Measurements from ENCODE around the gene BTBD18. TPM values are rescaled to one million over a fixed set of nuclear protein-coding genes. Genes with fewer than 3 reads are reported as not detected.

Gene BTBD18, protein sequence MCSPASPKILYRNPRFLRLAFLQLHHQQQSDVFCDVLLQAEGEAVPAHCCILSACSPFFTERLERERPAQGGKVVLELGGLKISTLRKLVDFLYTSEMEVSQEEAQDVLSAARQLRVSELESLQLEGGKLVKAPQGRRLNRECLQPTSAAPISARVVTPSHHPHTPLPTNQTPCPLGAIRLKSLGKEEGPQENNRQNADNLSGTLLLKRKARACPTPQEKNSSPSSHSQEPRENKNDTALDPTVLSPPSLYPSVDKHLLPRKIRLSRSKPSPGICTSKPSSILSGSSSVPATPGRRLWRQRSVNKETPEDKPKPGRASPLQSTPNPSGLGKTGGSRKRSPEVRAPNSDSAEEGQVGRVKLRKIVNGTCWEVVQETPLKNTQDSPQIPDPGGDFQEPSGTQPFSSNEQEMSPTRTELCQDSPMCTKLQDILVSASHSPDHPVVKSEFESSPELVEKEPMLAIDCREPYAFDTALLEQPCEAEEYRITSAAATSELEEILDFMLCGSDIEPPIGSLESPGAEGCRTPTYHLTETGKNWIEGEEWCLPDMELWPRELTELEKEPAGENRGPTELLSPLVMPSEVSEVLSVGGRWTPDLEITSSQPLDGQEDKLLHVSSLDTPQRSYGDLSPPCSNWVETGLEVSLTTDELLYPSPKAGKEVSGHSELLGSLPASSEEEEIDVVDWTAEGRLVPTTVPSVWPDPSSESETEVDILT
- total RNA-seq, result not detected in 2 replicates

DNA sequence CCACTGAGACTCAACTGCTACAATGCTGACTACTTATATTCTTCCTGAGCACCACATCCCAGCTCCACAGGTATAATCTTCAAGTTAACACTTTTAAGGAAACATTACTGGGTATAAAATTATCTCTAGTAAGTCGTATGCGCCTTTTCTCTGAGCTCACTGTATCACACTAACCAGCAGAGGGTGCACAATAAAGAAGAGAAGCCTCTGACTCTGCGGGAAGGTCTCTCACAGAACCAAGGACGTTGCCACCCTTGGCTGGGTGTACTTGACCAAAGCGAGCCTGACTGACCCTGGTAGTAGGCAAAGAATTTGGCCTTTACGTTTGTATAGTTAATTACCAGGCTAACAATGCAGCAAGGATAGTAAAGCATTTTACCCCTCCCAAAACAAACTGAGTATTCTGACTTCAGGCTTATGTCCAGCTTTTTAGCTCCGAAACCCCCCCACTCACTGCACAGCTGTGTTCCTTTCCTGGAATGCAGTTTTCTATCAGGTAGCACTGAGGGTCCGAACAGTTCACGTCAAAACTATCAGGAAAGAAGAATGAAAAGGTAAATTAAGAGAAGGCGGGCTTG, at the start of gene BTBD18:
Gene BTBD18 (minus strand): TSS at position 144 of the 578 bp plus-strand sequence. CDS start 631 bp downstream, outside the sequence.

DNA sequence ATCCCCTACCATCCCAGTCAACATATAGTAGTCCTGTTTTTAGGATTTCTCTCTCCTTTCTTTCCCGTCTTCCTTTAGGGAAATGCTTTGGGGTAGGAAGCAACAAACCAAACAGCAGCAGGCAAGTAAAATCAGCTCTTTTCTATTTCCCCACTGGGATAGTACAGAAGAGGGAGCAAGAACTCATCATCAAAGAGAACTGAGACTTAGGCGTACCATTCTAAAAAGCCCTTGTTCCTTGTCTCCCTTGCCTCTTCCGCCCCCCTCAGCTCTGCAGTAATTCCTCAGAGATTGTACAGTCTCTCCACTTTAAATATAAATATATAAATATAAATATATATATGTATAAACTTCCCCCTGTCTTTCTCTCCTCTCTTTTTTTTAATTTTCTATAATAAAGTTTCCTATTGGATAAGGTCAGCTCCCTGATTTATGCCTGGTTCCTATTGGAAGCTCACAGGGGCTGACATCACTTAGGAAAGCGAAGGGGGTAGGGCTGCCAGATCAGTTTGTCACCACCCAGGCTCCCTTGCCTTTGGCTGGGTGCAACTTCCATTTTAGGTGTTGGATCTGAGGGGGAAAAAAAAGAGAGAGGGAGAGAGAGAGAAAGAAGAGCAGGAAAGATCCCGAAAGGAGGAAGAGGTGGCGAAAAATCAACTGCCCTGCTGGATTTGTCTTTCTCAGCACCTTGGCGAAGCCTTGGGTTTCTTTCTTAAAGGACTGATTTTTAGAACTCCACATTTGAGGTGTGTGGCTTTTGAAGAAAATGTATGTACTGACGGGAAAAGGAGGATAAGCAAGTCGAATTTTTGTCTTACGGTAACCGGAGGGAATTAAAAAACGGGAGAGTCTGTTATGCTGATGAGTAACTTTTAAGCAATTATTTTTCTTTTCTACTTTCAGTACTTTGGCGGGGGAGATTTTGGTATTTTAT, 9.9 kb upstream of the BTBD18 start, which contains the start of gene CTNND1:
Gene CTNND1 (plus strand): TSS at position 502 of the 934 bp plus-strand sequence. CDS start 29,677 bp downstream, outside the sequence.

DNA sequence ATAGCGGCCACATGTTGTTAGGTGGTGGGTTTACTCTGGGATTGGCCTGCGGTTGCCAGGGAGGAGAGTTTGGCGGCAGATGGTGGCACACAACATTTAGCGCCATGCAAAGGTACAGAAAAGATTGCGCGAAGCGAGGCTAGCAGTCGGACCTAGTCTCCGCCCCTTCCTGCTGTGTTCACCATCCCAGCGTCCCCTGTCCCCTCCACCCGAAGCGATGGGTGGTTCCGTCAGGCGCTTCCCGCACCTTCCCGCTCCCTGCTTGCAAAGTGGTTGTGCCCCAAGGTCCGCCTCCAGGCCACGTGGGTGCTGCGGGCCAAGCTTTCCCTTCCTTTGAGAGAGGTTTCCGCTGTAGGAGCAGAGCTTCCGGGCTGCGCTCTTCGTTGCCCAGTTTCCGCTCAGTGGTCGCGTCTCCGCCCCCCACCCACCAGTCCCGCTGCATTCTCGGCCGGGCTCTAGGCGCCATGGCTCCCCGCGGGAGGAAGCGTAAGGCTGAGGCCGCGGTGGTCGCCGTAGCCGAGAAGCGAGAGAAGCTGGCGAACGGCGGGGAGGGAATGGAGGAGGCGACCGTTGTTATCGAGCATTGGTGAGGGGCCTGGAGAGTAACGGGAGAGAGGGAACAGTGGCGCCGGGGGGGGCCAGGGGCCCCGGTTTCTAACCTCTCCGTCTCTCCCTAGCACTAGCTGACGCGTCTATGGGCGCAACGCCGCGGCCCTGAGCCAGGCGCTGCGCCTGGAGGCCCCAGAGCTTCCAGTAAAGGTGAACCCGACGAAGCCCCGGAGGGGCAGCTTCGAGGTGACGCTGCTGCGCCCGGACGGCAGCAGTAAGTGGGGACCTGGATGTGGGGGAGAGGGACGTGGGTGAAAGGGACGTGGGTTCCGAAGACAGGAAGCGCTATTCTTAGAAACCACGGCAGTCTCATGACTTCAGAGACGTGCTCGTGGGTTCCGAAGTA, 10.2 kb downstream of the BTBD18 start, which contains the start of gene SELENOH:
Gene SELENOH (plus strand): TSS at position 360 of the 955 bp plus-strand sequence. CDS start 105 bp downstream, at position 465.

DNA sequence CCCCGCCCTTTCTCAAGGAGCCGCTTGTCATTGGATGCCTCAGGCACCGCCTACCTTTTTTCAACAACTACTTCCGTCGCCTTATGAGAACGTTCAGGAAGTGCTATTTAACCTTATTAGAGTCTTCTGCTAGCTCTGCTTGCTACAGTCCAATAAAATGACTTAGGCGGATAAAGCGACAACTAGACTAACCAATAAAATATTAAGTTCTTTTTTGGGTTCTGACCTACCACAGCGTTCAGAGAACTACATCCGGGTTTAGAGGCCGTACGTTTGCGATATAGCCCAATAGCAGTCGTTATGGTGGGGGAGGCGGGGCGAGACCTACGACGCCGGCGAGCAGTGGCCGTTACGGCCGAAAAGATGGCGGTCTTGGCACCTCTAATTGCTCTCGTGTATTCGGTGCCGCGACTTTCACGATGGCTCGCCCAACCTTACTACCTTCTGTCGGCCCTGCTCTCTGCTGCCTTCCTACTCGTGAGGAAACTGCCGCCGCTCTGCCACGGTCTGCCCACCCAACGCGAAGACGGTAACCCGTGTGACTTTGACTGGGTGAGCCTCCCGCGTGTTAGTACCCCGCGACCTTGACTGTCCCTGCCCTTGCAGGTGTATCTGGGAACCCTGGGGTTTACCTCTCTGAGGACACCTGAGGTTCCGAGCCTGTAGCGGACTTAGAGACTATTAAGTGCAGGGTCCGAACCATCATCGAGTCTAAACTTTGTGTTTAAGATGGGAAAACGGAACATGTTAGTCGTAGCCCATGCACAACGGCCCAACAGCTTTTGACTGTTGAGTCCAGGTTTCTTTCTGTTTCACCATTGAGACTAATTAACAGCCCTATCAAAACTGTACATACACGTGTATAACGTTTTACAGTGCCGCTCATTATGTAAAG, 39.1 kb downstream of the BTBD18 start, which contains the start of gene TMX2:
Gene TMX2 (plus strand): TSS at position 338 of the 895 bp plus-strand sequence. CDS start 26 bp downstream, at position 364.

DNA sequence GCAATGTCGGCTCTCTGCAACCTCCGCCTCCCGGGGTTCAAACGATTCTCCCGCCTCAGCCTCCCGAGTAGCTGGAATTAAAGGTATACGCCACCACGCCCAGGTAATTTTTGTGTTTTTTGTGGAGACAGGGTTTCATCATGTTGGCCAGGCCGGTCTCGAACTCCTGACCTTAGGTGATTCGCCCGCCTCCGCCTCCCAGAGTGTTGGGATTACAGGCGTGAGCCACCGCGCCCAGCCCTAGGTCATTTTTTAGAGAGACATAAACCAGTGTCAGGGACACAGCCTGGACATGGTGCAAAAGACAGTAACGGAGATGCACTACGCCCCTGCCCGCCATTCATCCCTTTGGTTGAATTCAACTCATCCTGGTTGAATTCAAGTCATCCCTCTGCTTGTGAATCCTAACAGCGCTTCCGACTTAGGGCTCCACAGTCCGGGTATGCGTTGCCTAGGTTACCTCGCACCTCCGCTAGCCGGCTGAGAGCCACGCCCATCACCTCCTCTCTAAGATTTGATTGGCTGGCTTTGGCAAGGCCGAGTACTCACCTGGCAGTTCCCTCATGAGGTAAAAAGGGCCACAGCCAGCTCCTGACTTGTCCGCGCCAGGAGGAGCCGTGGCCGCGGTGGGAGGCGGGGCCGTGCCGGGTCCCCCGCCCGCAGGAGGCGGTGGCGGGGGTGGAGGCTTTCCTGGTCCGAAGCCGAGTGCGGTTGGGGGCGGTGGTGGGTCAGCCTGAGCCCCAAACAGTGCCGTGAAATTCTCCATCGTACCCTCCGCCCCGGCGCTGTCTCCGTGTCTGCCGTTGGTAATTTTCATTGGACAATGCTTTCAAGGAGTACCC, 40.0 kb downstream of the BTBD18 start, which contains the start of gene MED19:
Gene MED19 (minus strand): TSS at position 802 of the 842 bp plus-strand sequence. CDS start 36 bp downstream, at position 766.

Other genes starting within 250 kb of the BTBD18 start
- 6.3 and 12.7 TPM in 2 replicates for gene SLC43A1, start 236.1 kb downstream of the BTBD18 start, total RNA-seq
- gene TIMM10, start 221.1 kb downstream of the BTBD18 start, total RNA-seq, result 18.6 and 24.2 TPM in 2 replicates
- not detected in 2 replicates for gene SMTNL1, start 214.2 kb downstream of the BTBD18 start, total RNA-seq
- gene UBE2L6, start 184.1 kb downstream of the BTBD18 start, total RNA-seq, result 46.3 and 60.1 TPM in 2 replicates
- 11.6 and 43.9 TPM in 2 replicates for gene SERPING1, start 154.1 kb downstream of the BTBD18 start, total RNA-seq
- 1.2 and 1.8 TPM in 2 replicates for gene YPEL4, start 101.9 kb downstream of the BTBD18 start, total RNA-seq
- 11.0 and 13.5 TPM in 2 replicates for gene CLP1, start 94.1 kb downstream of the BTBD18 start, total RNA-seq
- gene ZDHHC5, start 83.7 kb downstream of the BTBD18 start, total RNA-seq, result 47.3 and 57.9 TPM in 2 replicates
- gene MED19, start 39.6 kb downstream of the BTBD18 start, total RNA-seq, result 7.9 and 10.4 TPM in 2 replicates
- 79.5 and 81.0 TPM in 2 replicates for gene TMX2, start 39.2 kb downstream of the BTBD18 start, total RNA-seq
- 49.5 and 83.5 TPM in 2 replicates for gene SELENOH, start 10.3 kb downstream of the BTBD18 start, total RNA-seq
- 141 and 145 TPM in 2 replicates for gene CTNND1, start 10.0 kb upstream of the BTBD18 start, total RNA-seq

Data from smooth muscle cell of the pulmonary artery (primary cell).